Loucy (cell line): ENCODE measurements around the gene MEN1.

Source experiments
- H2AFZ ChIP-seq: fragments of 200-600 bp; sonication (generic); 2 replicates; pipeline ENCODE4 v1.6.0; 2016; ENCODE audit warnings: antibody characterized with exemption, mild to moderate bottlenecking, low read length, moderate library complexity
- H3F3A ChIP-seq: fragments of 200-600 bp; 2 replicates; pipeline ENCODE4 v1.6.0; 2016; ENCODE audit warnings: antibody characterized with exemption, low read depth, mild to moderate bottlenecking
- H3K27me3 ChIP-seq: fragments of 200-600 bp; sonication (generic); 2 replicates; pipeline ENCODE4 v1.6.1; 2014; ENCODE audit warnings: low read length, mild to moderate bottlenecking; ENCODE audit not compliant: insufficient read depth, poor library complexity, severe bottlenecking
- H3K36me3 ChIP-seq: fragments of 200-600 bp; sonication (generic); 2 replicates; pipeline ENCODE4 v1.6.1; 2016; ENCODE audit warnings: low read length; ENCODE audit not compliant: insufficient read depth
- H3K4me1 ChIP-seq: fragments of 200-600 bp; sonication (generic); 2 replicates; pipeline ENCODE4 v1.5.1; 2014; ENCODE audit warnings: low read length, mild to moderate bottlenecking; ENCODE audit not compliant: insufficient read depth, poor library complexity, severe bottlenecking
- H3K4me2 ChIP-seq: fragments of 200-600 bp; sonication (generic); 2 replicates; pipeline ENCODE4 v1.6.0; 2014; ENCODE audit warnings: antibody characterized with exemption, low read length, low read depth, mild to moderate bottlenecking; ENCODE audit not compliant: poor library complexity, severe bottlenecking
- H3K4me3 ChIP-seq: fragments of 200-600 bp; sonication (generic); 2 replicates; pipeline ENCODE4 v1.5.1; 2014; ENCODE audit warnings: low read length, mild to moderate bottlenecking, mixed read lengths; ENCODE audit not compliant: poor library complexity, severe bottlenecking
- H3K79me2 ChIP-seq: fragments of 200-600 bp; sonication (generic); 2 replicates; pipeline ENCODE4 v1.6.1; 2014; ENCODE audit warnings: low read length; ENCODE audit not compliant: insufficient read depth
- H3K9ac ChIP-seq: fragments of 200-600 bp; sonication (generic); 2 replicates; pipeline ENCODE4 v1.6.0; 2014; ENCODE audit warnings: mild to moderate bottlenecking, low read depth, low read length, moderate library complexity; ENCODE audit not compliant: poor library complexity, severe bottlenecking
- H3K9me2 ChIP-seq: fragments of 200-600 bp; sonication (generic); replicated peaks from 2 replicates; pipeline ENCODE4 v1.6.1; 2016; ENCODE audit warnings: low read depth, low read length, mixed read lengths
- H3K9me3 ChIP-seq: fragments of 200-600 bp; sonication (generic); 2 replicates; pipeline ENCODE4 v1.6.1; 2014; ENCODE audit warnings: mild to moderate bottlenecking, antibody characterized with exemption, low read length, low read depth; ENCODE audit not compliant: insufficient read depth
- H4K20me1 ChIP-seq: fragments of 200-600 bp; sonication (generic); 2 replicates; pipeline ENCODE4 v1.6.0; 2014; ENCODE audit warnings: antibody characterized with exemption, low read length, mild to moderate bottlenecking; ENCODE audit not compliant: insufficient read depth, poor library complexity, severe bottlenecking
- EZH2phosphoT487 ChIP-seq: fragments of 200-600 bp; IDR thresholded peaks from 2 replicates; pipeline ENCODE4 v1.6.1; 2018; ENCODE audit warnings: antibody characterized with exemption, mild to moderate bottlenecking, moderate library complexity, borderline replicate concordance
- TF ChIP-seq, protein P1 (sequence below): fragments of 200-600 bp; sonication (generic); conservative IDR thresholded peaks from 2 replicates; pipeline ENCODE4 v1.5.1; 2014; ENCODE audit warnings: mild to moderate bottlenecking, antibody characterized with exemption, low read length

Gene MEN1

DNA sequence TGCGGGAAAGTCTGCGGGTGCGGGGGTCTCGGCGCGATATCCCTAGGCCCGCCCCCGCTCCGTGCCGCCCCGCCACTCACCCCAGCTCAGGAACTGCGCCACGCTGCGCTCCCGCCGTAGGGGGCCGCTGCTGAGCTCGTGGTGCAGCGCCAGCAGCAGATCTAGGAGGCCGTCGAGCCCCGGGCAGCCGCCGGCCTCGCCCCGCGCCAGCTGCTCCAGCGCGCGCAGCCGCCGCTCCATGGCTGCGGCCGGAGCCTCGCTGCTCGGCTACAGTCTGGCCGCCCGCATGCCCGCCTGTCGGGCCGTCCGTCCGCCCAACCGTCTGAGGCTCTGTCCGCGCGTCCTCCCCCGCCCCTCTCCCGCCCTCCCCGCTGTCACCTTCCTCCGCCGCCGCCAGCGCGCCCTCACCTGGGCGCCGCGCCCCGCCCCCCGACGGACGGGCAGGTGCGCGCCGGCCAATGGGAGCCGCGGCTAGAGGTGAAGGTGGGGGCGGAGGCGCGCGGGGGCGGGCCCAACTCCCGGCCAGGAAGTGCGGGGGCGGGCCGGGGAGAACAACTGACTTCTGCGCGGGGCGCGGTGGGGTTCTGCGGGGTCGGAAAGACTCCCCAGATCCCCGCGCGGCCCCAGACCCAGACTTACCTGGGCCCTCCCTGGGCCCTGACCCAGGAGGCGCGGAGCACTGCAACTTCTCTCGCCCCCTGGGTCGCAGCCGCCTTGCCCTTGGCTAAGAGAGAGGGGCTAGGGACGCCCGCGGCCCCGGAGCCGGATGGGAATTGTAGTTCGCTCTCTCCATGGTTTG lies 34.2 kb upstream of the MEN1 start, which contains the start of gene CDC42BPG:
Gene CDC42BPG, minus strand, starts transcription at position 324 of the 799 bp plus-strand sequence. Its CDS starts 84 bp downstream, at position 240.
- H3K9me3 ChIP-seq, result no peaks in the 10 kb centered on the region
- H3K4me2 ChIP-seq, result peak within 1 kb of the TSS; percentile 44
- peak within 1 kb of the TSS; percentile 63 for H3K4me3 ChIP-seq
- no peaks in the 10 kb centered on the region for H4K20me1 ChIP-seq
- peaks cover 8% of the 10 kb centered on the region for H3K4me1 ChIP-seq
- H3K79me2 ChIP-seq, result no peaks in the 10 kb centered on the region
- H3F3A ChIP-seq, result no peaks in the 10 kb centered on the region
- H3K9ac ChIP-seq, result no peak within 1 kb of the TSS
- H3K36me3 ChIP-seq, result no peaks in the 10 kb centered on the region
- H2AFZ ChIP-seq, result peak within 1 kb of the TSS; percentile 45; the same call in 1 of the 2 replicates
- H3K27me3 ChIP-seq, result no peaks in the 10 kb centered on the region
- H3K9me2 ChIP-seq, result no peaks in the 10 kb centered on the region
- TF ChIP-seq, protein P1, sequence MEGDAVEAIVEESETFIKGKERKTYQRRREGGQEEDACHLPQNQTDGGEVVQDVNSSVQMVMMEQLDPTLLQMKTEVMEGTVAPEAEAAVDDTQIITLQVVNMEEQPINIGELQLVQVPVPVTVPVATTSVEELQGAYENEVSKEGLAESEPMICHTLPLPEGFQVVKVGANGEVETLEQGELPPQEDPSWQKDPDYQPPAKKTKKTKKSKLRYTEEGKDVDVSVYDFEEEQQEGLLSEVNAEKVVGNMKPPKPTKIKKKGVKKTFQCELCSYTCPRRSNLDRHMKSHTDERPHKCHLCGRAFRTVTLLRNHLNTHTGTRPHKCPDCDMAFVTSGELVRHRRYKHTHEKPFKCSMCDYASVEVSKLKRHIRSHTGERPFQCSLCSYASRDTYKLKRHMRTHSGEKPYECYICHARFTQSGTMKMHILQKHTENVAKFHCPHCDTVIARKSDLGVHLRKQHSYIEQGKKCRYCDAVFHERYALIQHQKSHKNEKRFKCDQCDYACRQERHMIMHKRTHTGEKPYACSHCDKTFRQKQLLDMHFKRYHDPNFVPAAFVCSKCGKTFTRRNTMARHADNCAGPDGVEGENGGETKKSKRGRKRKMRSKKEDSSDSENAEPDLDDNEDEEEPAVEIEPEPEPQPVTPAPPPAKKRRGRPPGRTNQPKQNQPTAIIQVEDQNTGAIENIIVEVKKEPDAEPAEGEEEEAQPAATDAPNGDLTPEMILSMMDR, result peak; percentile 35; the same call in 1 of the 2 replicates
- TF ChIP-seq EZH2phosphoT487, result no peak

- Histone ChIP-seq H3K4me3 (no peak overlapping the region), H3K4me2 (no peak overlapping the region), H2AFZ (no peak overlapping the region), H3K9me3 (no peaks in the 10 kb centered on the region), H3K36me3 (no peaks in the 10 kb centered on the region), H3K9ac (no peak overlapping the region), H3K27me3 (no peaks in the 10 kb centered on the region), H4K20me1 (no peaks in the 10 kb centered on the region), H3K4me1 (peaks cover 5% of the 10 kb centered on the region), H3F3A (no peaks in the 10 kb centered on the region), H3K79me2 (no peaks in the 10 kb centered on the region), H3K9me2 (no peaks in the 10 kb centered on the region)
- TF ChIP-seq EZH2phosphoT487, result no peak
Observed at GRCh38 chr11:64843686-64844329, 33.5 kb upstream of the MEN1 start.

DNA sequence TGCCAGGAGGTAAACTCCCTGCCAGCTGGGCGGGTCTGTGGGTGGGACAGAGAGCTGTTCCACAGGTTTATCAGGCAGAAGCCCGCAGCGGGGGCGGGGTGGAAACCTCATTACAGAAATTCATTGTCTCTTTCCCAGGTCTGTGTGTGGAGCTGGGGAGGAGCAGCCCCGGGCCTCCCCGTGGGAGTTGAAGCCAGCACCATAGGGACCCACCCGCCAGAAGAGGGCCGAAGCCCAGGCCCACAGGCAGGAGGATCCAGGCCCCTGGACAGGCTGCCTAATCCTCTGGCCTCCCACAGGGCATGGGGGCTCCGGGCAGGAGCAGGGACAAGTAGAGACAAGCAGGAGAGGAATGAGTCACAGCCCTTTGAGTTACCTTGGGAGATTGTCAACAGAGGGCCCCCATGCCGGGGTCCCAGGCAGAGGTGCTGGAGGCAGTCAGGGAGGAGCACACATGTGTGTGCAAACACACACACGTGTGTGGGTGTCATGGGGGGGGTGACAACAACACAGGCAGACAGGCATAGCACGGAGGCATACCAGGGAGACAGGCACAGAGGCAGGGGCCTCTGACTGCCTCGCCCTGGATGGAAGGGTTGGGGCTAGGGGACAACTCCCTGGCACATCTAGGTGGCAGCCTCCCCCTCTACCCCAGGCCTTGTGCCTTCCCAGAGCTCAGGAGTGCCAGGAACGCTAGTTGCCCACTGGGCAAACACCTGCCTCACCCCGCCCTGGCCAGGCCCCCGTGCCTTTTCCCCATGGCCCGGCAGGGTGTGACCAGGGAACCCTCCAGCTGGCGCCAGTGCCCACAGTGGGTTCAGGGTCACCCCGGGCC lies 32.7 kb upstream of the MEN1 start:
- Histone ChIP-seq H3K27me3 (no peaks in the 10 kb centered on the region), H3K4me2 (no peak overlapping the region), H3K9me3 (no peaks in the 10 kb centered on the region), H3K36me3 (no peaks in the 10 kb centered on the region), H3K79me2 (no peaks in the 10 kb centered on the region), H4K20me1 (no peaks in the 10 kb centered on the region), H3K4me1 (no peaks in the 10 kb centered on the region), H3K4me3 (no peak overlapping the region), H3K9me2 (no peaks in the 10 kb centered on the region), H2AFZ (no peak overlapping the region), H3K9ac (no peak overlapping the region), H3F3A (no peaks in the 10 kb centered on the region)
- TF ChIP-seq, protein P1, result no peak
- no peak for TF ChIP-seq EZH2phosphoT487
